ENCODE data around the gene VDR.
"Not testable (repeated sequence)": the region's sequence is repeated elsewhere in the genome, so short reads cannot be mapped to it uniquely, and the experiment has no call there.

The VDR gene

GRCh38 chr12:47819138-47819895, 85.5 kb downstream of the VDR start:
- Histone ChIP-seq H3K4me3 (ENCODE audit: low read depth, low read length) (peak overlapping the region; percentile 80), H3K27me3 (ENCODE audit: control insufficient read depth, insufficient read depth, low read length) (peaks cover 13% of the 10 kb centered on the region), H3K9me3 (ENCODE audit: control insufficient read depth, insufficient read depth, low read length) (no peaks in the 10 kb centered on the region), H3K4me1 (ENCODE audit: control insufficient read depth, insufficient read depth, low read length) (peaks cover 21% of the 10 kb centered on the region), H3K36me3 (ENCODE audit: control insufficient read depth, insufficient read depth, low read length) (no peaks in the 10 kb centered on the region), H3K9ac (ENCODE audit: low read depth, low read length) (peak overlapping the region; percentile 47)

- Histone ChIP-seq H3K27me3 (ENCODE audit: control insufficient read depth, insufficient read depth, low read length) (peaks cover 10% of the 10 kb centered on the region), H3K36me3 (ENCODE audit: control insufficient read depth, insufficient read depth, low read length) (no peaks in the 10 kb centered on the region), H3K4me1 (ENCODE audit: control insufficient read depth, insufficient read depth, low read length) (peaks cover 26% of the 10 kb centered on the region), H3K4me3 (ENCODE audit: low read depth, low read length) (peak overlapping the region; percentile 60), H3K9ac (ENCODE audit: low read depth, low read length) (peak overlapping the region; percentile 14), H3K9me3 (ENCODE audit: control insufficient read depth, insufficient read depth, low read length) (no peaks in the 10 kb centered on the region)
These were observed 86.2 kb downstream of the VDR start for GRCh38 chr12:47818467-47819137.

- no peaks in the 10 kb centered on the region for H3K9me3 ChIP-seq (ENCODE audit: control insufficient read depth, insufficient read depth, low read length)
- H3K27me3 ChIP-seq (ENCODE audit: control insufficient read depth, insufficient read depth, low read length): peaks cover 8% of the 10 kb centered on the region
- no peak overlapping the region for H3K4me3 ChIP-seq (ENCODE audit: low read depth, low read length)
- no peak overlapping the region for H3K9ac ChIP-seq (ENCODE audit: low read depth, low read length)
- H3K4me1 ChIP-seq (ENCODE audit: control insufficient read depth, insufficient read depth, low read length): peaks cover 30% of the 10 kb centered on the region
- no peaks in the 10 kb centered on the region for H3K36me3 ChIP-seq (ENCODE audit: control insufficient read depth, insufficient read depth, low read length)
These were observed 86.8 kb downstream of the VDR start for GRCh38 chr12:47818007-47818376.

- peaks cover 7% of the 10 kb centered on the region for H3K27me3 ChIP-seq (ENCODE audit: control insufficient read depth, insufficient read depth, low read length)
- H3K4me3 ChIP-seq (ENCODE audit: low read depth, low read length): no peak overlapping the region
- H3K36me3 ChIP-seq (ENCODE audit: control insufficient read depth, insufficient read depth, low read length): no peaks in the 10 kb centered on the region
- H3K9ac ChIP-seq (ENCODE audit: low read depth, low read length): peak overlapping the region; percentile 60
- no peaks in the 10 kb centered on the region for H3K9me3 ChIP-seq (ENCODE audit: control insufficient read depth, insufficient read depth, low read length)
- peaks cover 32% of the 10 kb centered on the region for H3K4me1 ChIP-seq (ENCODE audit: control insufficient read depth, insufficient read depth, low read length)
These were observed 87.4 kb downstream of the VDR start for GRCh38 chr12:47817272-47818006.

- Histone ChIP-seq H3K4me3 (ENCODE audit: low read depth, low read length) (no peak overlapping the region), H3K9ac (ENCODE audit: low read depth, low read length) (peak overlapping the region; percentile 60), H3K27me3 (ENCODE audit: control insufficient read depth, insufficient read depth, low read length) (peaks cover under 1% of the 10 kb centered on the region), H3K9me3 (ENCODE audit: control insufficient read depth, insufficient read depth, low read length) (no peaks in the 10 kb centered on the region), H3K36me3 (ENCODE audit: control insufficient read depth, insufficient read depth, low read length) (no peaks in the 10 kb centered on the region), H3K4me1 (ENCODE audit: control insufficient read depth, insufficient read depth, low read length) (peaks cover 38% of the 10 kb centered on the region)
These were observed 88.2 kb downstream of the VDR start for GRCh38 chr12:47816403-47817271.

- not testable (repeated sequence) for H3K36me3 ChIP-seq (ENCODE audit: control insufficient read depth, insufficient read depth, low read length); H3K9me3 ChIP-seq (ENCODE audit: control insufficient read depth, insufficient read depth, low read length); H3K9ac ChIP-seq (ENCODE audit: low read depth, low read length); H3K27me3 ChIP-seq (ENCODE audit: control insufficient read depth, insufficient read depth, low read length); H3K4me3 ChIP-seq (ENCODE audit: low read depth, low read length)
- peaks cover 40% of the 10 kb centered on the region for H3K4me1 ChIP-seq (ENCODE audit: control insufficient read depth, insufficient read depth, low read length)
These were observed 89.3 kb downstream of the VDR start for GRCh38 chr12:47815447-47815846.

- Histone ChIP-seq H3K4me1 (ENCODE audit: control insufficient read depth, insufficient read depth, low read length) (peaks cover 44% of the 10 kb centered on the region), H3K4me3 (ENCODE audit: low read depth, low read length) (no peak overlapping the region), H3K9ac (ENCODE audit: low read depth, low read length) (no peak overlapping the region), H3K27me3 (ENCODE audit: control insufficient read depth, insufficient read depth, low read length) (no peaks in the 10 kb centered on the region), H3K36me3 (ENCODE audit: control insufficient read depth, insufficient read depth, low read length) (no peaks in the 10 kb centered on the region), H3K9me3 (ENCODE audit: control insufficient read depth, insufficient read depth, low read length) (no peaks in the 10 kb centered on the region)
These were observed 90.1 kb downstream of the VDR start for GRCh38 chr12:47814539-47815170.

GRCh38 chr12:47813511-47814196, 91.1 kb downstream of the VDR start:
- Histone ChIP-seq H3K36me3 (ENCODE audit: control insufficient read depth, insufficient read depth, low read length) (no peaks in the 10 kb centered on the region), H3K9ac (ENCODE audit: low read depth, low read length) (peak overlapping the region; percentile 79), H3K4me3 (ENCODE audit: low read depth, low read length) (peak overlapping the region; percentile 51), H3K27me3 (ENCODE audit: control insufficient read depth, insufficient read depth, low read length) (no peaks in the 10 kb centered on the region), H3K4me1 (ENCODE audit: control insufficient read depth, insufficient read depth, low read length) (peaks cover 47% of the 10 kb centered on the region), H3K9me3 (ENCODE audit: control insufficient read depth, insufficient read depth, low read length) (no peaks in the 10 kb centered on the region)

GRCh38 chr12:47812797-47813510, 91.8 kb downstream of the VDR start:
- peak overlapping the region; percentile 51 for H3K4me3 ChIP-seq (ENCODE audit: low read depth, low read length)
- H3K9ac ChIP-seq (ENCODE audit: low read depth, low read length): peak overlapping the region; percentile 79
- H3K36me3 ChIP-seq (ENCODE audit: control insufficient read depth, insufficient read depth, low read length): no peaks in the 10 kb centered on the region
- H3K9me3 ChIP-seq (ENCODE audit: control insufficient read depth, insufficient read depth, low read length): no peaks in the 10 kb centered on the region
- H3K4me1 ChIP-seq (ENCODE audit: control insufficient read depth, insufficient read depth, low read length): peaks cover 48% of the 10 kb centered on the region
- H3K27me3 ChIP-seq (ENCODE audit: control insufficient read depth, insufficient read depth, low read length): no peaks in the 10 kb centered on the region
